GM21786 (cell line): Measurements from ENCODE around the gene GNMT.
A peak's percentile ranks its signal among the peaks of the same experiment; 100 is the strongest.
"Not testable (repeated sequence)": the region's sequence is repeated elsewhere in the genome, so short reads cannot be mapped to it uniquely, and the experiment has no call there.

ENCODE experiments used
- ATAC-seq: cut with Tn5 transposase; IDR thresholded peaks from one replicate; pipeline ENCODE4 v1.9.1; 2021; ENCODE audit not compliant: unreplicated experiment

The GNMT gene

DNA sequence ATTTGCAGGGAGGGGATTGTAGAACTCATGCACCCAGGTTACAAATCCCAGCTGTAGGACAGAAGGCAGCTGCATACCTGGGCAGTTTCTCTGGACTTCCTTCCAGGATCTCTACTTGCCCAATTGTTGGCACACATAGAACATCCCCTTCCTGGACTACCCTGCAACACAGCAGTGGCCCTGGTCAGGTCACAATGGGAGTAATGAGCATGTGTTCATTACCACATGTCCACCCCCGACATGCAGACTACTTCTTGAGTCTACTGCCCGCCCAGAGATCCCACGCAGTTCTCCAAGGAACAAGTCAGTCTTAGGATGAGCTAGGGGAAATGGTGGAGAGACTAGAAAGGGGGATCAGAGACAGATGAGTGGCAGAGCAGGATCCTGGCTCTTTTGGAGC, 13.4 kb downstream of the GNMT start:
- ATAC-seq = no peak

DNA sequence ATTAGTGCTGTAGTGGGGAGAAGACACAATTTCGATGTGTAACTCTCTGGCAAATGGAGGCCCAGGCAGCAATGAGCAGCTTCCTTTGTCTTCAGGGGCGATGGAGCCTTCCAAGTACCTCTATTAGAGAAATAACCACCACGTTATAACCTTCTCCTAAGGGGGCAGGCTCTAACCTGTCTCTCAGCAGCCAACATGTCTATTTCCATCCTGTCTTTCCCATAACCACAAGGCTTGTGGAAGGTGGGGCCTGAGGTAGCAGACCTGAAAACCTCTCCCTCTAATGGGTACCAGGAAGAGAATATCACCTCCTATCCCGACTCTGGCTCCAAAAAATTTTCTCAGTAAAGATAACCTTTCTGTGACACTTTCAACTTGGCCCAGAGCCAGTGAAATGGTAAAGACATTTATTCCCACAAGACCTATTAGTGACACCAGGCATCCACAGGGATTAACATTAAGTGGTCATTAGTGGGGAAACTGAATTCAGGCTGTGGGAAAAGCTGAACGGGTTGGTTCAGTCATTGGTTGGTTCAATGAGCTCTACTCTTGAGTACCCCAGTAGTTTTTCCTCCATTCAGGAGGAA, 14.5 kb downstream of the GNMT start:
- no peak for ATAC-seq

DNA sequence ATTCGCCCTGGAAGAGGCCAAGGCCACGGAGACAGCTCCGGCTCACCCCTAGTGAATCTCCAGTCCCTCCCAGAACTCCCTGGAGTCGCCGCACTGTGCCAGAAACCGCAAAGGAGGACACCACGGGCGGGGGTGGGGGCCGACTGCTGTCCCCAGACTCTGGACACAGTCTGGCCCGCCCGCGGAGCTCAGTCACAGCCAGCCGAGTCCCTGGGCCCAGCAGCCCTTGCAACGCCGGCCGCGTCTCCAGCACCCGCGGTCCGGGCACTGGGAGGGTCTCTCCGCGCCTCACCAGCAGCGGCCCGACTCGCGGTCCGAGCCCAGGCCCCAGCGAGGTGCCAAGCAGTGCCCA, 17.9 kb downstream of the GNMT start:
- ATAC-seq = peak; percentile 6

DNA sequence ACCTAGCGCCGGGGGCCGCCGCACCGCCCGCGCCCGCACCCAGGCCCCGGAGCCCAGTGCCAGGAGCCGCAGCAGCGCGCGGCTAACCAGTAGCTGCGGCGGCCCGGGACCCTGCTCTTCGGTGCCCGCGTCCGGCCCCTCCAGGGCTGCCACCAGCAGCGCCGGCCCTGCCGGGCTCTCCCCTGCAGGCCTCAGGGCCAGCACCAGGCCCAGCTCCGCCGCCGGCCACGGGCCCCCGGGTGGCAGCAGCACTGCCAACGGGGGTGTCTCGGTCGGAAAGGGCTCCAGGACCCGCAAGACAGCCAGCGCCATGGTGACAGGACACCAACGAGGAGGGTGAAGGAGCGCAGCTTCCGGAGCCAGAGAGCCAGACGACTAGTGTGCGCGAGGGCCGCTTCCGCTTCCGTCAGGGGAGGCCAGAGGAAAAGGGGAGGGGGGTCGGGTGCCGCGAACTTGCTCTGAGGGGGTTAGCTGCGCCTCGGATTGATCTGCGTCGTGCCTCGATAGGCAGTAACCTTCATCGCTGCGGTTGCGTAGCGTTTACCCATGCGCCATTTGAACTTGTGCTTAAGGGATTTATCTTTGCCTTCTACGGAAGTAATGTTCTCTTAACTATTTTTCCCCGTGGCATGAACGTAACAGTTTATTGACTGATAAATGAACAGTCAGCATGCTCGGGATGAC, 18.4 kb downstream of the GNMT start, which contains the start of gene PEX6:
Gene PEX6, minus strand, starts transcription at position 343 of the 684 bp plus-strand sequence. Its CDS starts 31 bp downstream, at position 312.
- peak; percentile 94 for ATAC-seq

DNA sequence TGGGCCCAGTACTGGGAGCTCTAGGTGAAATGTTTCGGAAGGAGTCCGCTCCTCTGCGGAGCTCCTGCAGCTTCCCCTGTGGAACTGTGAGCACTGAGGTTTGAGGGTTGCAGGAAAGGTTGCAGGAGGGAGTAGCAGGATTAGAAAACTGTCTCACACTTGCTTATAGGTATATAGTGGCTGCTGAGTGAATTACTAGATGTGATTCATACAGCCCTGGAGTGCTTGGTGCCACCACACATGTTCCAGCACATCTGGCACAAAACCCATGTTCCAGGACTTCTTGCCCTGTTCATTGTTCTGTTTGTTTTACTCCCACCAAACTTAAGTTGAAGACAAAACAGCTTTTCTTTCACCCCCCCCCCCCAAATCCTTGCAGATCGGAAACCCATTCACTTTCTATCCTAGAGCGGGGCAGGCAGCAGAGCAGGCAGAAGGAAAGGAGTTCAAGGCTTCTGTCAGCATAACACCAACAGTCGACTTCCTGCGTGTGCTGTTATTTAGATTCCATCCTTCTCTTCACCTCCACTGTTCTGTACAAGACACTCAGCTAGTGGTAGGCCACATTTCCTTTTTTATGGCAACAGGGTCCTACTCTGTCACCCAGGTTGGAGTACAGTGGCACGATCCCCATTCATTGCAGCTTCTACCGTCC, 19.1 kb downstream of the GNMT start:
- ATAC-seq = no peak

DNA sequence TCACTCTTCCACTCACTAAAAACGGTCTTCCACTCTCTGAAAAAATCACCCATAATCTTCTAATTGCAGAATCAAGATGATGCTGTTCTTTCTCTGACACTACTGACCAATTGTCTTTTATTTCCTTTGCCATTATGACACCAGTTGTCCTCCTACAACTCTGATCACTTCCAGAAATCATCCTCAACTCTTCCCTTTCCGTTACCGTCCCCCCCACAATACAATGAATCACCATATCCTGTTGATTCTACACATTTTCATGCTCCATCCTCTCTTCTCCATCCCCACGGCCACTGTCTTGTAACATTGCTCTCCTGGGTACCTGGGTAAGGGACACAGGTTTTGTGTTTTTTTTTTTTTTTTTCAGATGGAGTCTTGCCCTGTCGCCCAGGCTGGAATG, 21.3 kb downstream of the GNMT start:
- no peak for ATAC-seq

DNA sequence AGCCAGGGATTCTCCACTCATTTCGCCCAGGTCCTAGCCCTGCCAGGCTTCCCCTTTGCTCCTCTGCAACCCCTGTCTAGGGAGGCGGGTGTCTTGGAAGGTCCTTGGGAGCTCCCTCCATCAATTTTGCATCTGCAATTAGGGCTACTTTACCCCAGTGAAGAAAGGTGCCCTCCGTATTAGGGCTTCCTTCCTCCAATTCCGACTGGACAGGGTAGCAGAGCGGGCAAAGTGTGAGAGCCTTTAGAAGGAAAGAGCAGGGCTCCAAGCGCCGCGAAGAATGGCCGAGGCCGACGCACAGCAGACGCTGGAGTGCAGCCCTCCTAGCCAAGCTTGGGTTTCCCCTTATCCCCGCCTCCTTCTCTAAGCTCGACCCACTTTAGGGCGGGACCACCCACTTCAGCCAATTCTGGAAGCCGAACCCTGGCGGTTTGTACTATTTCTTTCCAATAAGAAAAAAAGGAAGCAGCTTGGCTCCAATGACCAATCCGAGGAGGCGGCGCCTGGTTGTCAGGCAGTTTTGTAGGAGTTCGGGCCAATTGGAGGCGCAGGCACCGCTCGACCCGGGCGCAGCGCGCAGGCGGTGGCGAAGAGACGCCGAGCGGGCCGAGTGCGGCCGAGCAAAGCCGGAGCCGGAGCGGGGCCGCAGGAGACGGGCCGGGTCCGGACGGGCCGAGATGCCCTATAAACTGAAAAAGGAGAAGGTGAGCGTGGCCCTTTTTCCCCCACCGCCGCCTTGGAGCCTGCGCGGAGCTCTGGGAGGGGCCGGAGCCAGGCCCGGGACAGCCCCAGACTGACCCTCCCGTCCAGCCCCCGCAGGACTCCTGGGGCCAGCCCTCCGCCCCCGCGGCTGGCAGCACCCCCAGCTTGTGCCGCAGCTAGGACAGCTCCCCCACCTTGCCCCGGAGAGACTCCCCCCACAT, 23.7 kb downstream of the GNMT start, which contains the start of gene PPP2R5D:
Gene PPP2R5D, plus strand, starts transcription at position 570 of the 923 bp plus-strand sequence. Its CDS starts 108 bp downstream, at position 678.
- ATAC-seq = peak; percentile 95

DNA sequence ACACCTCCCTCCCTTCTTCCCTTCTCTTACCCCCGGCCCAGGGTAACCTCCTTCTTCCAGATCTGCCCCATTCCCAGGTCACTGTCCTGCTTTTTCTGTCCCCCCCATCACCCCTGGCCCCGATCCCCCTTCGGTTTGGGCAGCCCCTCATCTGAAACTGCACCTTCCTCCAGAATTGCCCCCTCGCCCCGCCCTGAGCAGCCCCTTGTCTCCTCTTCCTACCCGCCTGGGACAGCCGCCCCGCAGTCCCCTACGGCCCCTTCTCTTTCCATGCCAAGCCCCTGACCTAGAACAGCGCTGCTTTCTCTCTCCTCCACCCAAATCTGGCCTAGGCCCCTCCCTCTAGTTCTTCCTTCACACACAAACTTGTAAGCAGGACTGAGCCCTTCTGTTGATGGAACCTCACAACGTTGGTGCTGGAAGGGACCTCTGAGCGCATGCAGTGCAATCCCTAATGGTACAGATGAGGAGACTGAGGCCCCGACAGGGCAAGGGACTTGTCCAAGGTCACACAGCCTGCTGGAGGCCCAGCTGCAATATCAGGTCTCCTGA, 24.4 kb downstream of the GNMT start:
- ATAC-seq = no peak

DNA sequence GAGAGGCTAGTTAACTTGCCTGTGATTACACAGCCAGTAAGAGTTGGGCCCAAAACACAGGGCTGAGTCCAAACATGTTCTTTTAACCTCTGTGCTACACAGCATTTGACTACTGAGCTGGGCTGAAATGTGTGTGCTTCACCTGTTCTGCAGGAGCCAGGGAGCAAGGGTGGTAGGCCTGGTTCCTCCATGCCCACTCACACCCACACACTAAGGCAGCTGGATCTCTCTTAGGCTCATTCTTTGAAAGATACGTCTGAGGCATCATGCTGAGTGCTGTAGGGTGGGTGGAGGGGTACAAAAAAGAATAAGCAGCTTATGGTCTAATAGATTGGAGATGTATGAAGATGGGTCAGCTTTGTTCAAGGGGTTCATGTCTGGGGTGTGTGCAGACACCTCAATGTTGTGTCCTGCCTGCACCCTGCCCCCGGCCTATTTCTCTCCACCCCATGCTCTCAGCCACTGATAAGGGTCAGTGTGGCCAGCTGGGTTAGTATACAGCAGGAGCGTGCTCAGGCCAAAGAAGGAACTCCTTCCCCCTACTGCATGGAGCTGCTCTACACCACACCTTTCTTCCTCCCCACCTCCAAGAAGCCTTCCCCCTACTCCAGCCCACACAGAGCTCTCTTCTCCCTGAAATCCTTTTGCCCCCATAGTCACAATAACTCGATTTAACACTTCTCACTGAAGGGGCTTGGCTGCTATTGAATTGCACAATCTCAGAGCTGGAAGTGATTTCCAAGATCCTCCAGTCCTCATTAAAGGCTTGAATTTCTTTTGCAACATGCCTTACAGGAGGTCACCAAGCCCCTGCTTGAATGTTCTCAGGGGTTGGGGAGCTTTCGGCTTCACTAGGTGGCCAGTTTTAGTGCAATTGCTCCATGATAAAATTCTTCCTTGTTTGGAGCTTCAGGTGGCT, 27.2 kb downstream of the GNMT start:
- no peak for ATAC-seq

DNA sequence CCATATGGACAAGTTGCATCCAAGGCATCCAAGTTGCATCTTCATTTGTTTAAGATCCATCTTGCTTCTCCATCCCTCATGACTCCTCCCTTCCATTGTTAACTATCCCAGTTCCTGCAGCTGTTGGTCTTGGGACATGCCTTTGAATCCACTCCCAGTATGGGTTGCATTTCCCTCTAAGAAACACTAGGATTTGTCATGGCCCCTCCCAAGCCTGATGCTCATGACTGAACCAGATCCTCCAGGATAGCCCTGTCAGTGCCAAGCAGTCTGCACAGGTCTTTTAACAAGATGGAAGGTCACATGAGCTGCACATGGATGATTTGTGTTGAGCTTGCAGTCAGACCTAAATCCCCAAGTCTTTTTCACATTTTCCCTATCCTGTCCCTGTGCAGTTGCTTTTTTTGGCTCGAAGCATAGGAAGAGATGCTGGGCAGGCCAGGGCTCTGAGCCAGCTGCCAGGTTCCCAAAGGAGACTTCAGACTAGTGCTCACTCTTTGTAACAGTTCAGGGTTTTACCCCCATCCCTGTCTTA, 28.0 kb downstream of the GNMT start:
- ATAC-seq = no peak

DNA sequence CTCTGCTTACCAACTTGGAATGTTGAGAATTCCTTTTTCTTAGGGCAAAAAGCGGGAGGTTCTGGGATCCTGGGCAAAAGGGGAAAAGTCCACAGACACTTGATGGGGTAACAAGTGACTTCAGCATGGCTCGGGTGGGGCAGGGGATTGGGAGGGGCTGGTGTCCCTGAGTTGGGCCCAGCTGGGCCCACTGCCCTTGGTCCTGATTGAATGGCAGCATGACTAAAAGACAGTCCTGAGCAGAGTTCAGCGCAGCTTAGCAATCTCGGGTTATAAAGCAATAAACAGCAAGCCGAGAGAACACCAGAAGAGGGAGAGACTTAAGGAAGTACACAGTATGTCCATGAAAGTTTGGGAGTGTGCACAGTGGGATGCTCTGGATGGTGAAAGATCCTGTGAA, 29.4 kb downstream of the GNMT start:
- ATAC-seq = no peak

DNA sequence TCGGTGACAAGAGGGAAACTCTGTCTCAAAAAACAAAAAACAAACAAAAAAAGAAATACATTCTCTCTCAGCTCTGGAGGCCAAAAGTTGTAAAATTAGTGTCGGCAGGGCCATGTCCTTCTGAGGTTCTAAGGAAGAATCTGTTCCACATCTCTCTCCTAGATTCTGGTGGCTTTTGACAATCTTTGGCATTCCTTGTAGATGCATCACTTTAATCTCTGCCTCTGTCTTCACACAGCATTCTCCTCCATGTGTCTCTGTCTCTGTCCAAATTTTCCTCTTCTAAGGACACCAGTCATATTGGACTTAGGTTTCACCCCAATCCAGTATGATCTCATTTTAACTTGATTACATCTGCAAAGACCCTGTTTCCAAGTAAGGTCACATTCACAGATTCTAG, 32.9 kb downstream of the GNMT start:
- no peak for ATAC-seq

DNA sequence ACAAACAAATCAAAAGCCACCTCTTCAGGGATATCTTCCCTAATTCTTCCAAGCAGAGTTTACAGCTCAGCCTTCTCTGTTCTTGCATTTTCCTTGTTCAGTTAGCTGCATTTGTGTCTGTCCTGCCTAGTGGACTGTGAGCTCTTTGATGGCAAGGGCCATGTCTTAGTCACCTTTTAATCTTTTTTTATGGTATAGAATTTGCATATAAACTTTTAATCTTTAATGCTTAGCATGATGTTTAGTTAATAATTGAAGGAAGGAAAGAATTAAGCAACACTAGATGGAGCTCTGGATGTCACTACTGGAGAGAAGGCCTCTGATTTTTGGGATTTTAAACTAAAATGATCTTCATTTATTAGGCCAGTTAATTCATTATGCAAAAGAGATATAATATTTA, 36.0 kb downstream of the GNMT start:
- ATAC-seq = no peak

DNA sequence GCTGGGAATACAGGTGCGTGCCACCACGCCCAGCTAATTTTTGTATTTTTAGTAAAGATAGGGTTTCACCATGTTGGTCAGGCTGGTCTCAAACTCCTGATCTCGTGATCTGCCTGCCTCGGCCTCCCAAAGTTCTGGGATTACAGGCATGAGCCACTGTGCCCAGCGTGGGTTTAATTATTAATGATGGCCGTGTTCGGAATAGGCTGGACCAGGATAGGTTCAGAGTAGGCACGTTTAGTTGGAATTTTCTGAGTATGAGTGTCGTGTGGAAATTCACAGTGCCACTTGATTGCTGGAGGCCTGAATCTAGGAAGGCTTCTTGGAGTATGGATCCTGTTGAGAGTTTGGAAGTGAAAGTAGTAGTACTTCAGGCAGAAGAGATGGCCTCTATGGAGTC, 37.7 kb downstream of the GNMT start:
- ATAC-seq = not testable (repeated sequence)

DNA sequence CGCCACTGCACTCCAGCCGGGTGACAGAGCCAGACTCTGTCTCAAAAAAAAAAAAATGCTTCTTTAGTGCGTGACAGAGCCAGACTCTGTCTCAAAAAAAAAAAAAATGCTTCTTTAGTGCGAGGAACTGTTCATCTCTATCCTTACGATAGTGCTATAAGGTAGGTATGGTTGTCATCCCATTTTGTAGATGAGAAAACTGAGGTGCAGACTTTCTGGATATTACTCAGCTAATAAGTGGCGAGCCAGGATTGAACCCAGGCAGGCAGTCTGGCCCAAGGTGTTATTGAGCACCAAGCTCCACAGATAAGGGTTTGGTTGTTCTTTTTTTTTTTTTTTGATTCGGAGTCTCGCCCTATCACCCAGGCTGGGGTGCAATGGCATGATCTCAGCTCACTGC, 41.3 kb downstream of the GNMT start:
- no peak for ATAC-seq

DNA sequence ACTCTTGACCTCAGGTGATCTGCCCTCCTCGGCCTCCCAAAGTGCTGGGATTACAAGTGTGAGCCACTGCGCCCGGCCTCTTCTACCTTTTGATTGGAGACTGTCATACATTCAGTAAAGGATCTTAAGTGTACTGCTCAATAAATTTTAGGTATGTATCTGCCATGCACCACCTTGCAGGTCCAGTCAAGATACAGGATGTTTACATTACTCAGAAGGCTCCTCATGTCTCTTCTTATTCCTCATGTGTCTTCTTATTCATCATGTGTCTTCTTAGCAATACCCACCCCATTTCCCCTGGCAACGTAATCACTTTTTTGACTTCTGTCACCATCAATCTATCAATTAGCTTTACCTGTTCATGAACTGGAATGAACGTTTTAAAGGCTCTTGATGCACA, 45.3 kb downstream of the GNMT start:
- ATAC-seq = no peak

DNA sequence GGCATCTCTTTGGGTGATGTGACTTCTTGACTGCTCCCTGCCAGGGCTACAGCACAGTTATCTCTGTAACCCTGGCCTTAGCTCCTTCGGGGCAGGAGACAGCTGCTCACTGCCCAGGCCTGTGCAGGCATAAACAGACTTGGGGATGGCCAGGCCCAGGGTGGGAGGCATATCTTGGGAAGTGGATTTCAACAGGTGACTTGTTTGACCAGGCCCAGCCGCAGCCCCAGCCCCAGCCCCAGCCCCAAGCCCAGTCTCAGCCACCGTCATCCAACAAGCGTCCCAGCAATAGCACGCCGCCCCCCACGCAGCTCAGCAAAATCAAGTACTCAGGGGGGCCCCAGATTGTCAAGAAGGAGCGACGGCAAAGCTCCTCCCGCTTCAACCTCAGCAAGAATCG, 45.7 kb downstream of the GNMT start:
- ATAC-seq = no peak

DNA sequence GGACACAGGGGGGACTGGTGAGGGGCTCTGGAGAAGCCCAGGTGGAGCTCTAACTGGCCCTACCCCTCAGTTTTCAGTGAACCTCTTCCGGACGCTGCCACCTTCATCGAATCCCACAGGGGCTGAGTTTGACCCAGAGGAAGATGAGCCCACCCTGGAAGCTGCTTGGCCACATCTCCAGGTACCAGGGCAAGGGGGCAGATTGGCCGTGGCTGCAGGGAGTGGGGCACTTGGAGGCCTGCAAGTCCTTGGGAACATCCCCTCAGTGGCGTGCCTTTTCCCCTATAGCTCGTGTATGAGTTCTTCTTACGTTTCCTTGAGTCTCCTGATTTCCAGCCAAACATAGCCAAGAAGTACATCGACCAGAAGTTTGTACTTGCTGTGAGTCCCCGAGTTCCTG, 46.6 kb downstream of the GNMT start:
- no peak for ATAC-seq

DNA sequence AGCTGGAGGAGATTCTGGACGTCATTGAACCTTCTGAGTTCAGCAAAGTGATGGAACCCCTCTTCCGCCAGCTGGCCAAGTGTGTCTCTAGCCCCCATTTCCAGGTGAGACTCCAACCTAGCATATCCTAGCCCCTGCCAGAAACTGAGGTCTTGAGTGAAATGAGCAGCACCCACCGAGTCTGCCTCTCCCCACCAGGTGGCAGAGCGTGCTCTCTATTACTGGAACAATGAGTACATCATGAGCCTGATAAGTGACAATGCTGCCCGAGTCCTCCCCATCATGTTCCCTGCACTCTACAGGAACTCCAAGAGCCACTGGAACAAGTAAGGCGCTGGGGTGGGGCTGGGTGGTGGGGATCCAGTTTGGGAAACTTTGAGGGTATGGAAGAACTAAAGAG, 48.6 kb downstream of the GNMT start:
- ATAC-seq = no peak

DNA sequence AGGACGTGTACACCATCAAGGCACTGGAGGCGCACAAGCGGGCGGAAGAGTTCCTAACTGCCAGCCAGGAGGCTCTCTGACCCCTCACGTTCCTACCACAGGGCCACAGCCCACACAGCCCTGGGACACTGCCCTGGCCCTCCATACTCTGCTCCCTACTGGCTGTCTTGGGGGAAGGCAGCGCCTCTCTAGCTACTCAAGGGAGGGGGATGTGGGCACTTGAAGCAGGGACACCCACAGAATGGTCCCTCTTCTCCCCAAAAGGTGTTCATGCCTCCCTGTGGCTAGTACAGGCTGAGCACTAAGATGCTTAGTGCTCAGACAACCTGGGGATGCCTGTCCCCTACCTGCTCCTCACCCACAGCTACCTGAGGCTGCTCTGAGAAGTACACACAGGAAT, 50.7 kb downstream of the GNMT start:
- ATAC-seq = no peak
